H9 (cell line): ENCODE results near the gene GABBR2. TPM values are rescaled to one million over a fixed set of nuclear protein-coding genes. Genes with fewer than 3 reads are reported as not detected.

Experiments
- DNase-seq: peaks from one replicate; pipeline ENCODE4 v3.0.0-alpha.2; 2017
- H2AFZ ChIP-seq: one replicate; pipeline ENCODE4 v1.6.1; 2013; ENCODE audit warnings: mild to moderate bottlenecking, low read length, control low read depth, moderate library complexity
- H2AK5ac ChIP-seq: 2 replicates; pipeline ENCODE4 v1.6.1; 2013; ENCODE audit warnings: low read length, control low read depth, mixed read lengths; ENCODE audit not compliant: insufficient read length
- H2BK120ac ChIP-seq: one replicate; pipeline ENCODE4 v1.6.1; 2013; ENCODE audit warnings: low read depth, mild to moderate bottlenecking, low read length, control low read depth, inconsistent platforms; ENCODE audit not compliant: poor library complexity, severe bottlenecking
- H2BK12ac ChIP-seq: 2 replicates; pipeline ENCODE4 v1.6.1; 2013; ENCODE audit warnings: low read length, control low read depth, mixed read lengths, low read depth; ENCODE audit not compliant: insufficient read length
- H2BK15ac ChIP-seq: 2 replicates; pipeline ENCODE4 v1.6.1; 2013; ENCODE audit warnings: low read depth, low read length, control low read depth
- H2BK20ac ChIP-seq: one replicate; pipeline ENCODE4 v1.6.1; 2013; ENCODE audit warnings: low read depth, mild to moderate bottlenecking, low read length, control low read depth, inconsistent platforms; ENCODE audit not compliant: poor library complexity, severe bottlenecking
- H2BK5ac ChIP-seq: 2 replicates; pipeline ENCODE4 v1.6.1; 2013; ENCODE audit warnings: low read length, control low read depth, mixed read lengths; ENCODE audit not compliant: insufficient read length
- H3K14ac ChIP-seq: 2 replicates; pipeline ENCODE4 v1.6.1; 2013; ENCODE audit warnings: low read length, control low read depth; ENCODE audit not compliant: insufficient read depth
- H3K18ac ChIP-seq: 2 replicates; pipeline ENCODE4 v1.6.1; 2013; ENCODE audit warnings: low read depth, mild to moderate bottlenecking, mixed read lengths, low read length, control low read depth; ENCODE audit not compliant: insufficient read length
- H3K23ac ChIP-seq: 2 replicates; pipeline ENCODE4 v1.6.1; 2013; ENCODE audit warnings: low read length, control low read depth, mixed read lengths, low read depth; ENCODE audit not compliant: insufficient read length
- H3K23me2 ChIP-seq: 2 replicates; pipeline ENCODE4 v1.6.1; 2013; ENCODE audit warnings: low read depth, mild to moderate bottlenecking, mixed read lengths, low read length, control low read depth; ENCODE audit not compliant: insufficient read length, poor library complexity, severe bottlenecking
- H3K27ac ChIP-seq: 2 replicates; pipeline ENCODE4 v1.5.1; 2013; ENCODE audit warnings: low read length, control low read depth, mixed read lengths, low read depth; ENCODE audit not compliant: insufficient read length
- H3K27me3 ChIP-seq: 2 replicates; pipeline ENCODE4 v1.6.1; 2013; ENCODE audit warnings: low read length, control low read depth, inconsistent platforms; ENCODE audit not compliant: insufficient read depth
- H3K4ac ChIP-seq: 2 replicates; pipeline ENCODE4 v1.6.1; 2013; ENCODE audit warnings: low read depth, mild to moderate bottlenecking, control low read depth, inconsistent platforms, low read length, moderate library complexity
- H3K4me1 ChIP-seq: 2 replicates; pipeline ENCODE4 v1.6.1; 2013; ENCODE audit warnings: low read length, control low read depth, inconsistent platforms; ENCODE audit not compliant: insufficient read depth
- H3K4me2 ChIP-seq: 2 replicates; pipeline ENCODE4 v1.6.1; 2013; ENCODE audit warnings: low read length, control low read depth, mixed read lengths; ENCODE audit not compliant: insufficient read length, insufficient read depth
- H3K56ac ChIP-seq: 2 replicates; pipeline ENCODE4 v1.6.1; 2013; ENCODE audit warnings: low read depth, mild to moderate bottlenecking, mixed read lengths, low read length, control low read depth; ENCODE audit not compliant: insufficient read length
- H3K79me1 ChIP-seq: 2 replicates; pipeline ENCODE4 v1.6.1; 2013; ENCODE audit warnings: low read depth, mild to moderate bottlenecking, moderate library complexity, low read length, control low read depth, inconsistent platforms; ENCODE audit not compliant: insufficient read depth, poor library complexity, severe bottlenecking
- H3K79me2 ChIP-seq: 2 replicates; pipeline ENCODE4 v1.6.1; 2013; ENCODE audit warnings: low read length, control low read depth, inconsistent platforms; ENCODE audit not compliant: insufficient read depth
- H3K9ac ChIP-seq: 2 replicates; pipeline ENCODE4 v1.6.1; 2013; ENCODE audit warnings: low read length, control low read depth, mixed read lengths; ENCODE audit not compliant: insufficient read length; ENCODE audit errors: extremely low read depth
- H3K9me3 ChIP-seq: one replicate; pipeline ENCODE4 v1.6.1; 2013; ENCODE audit warnings: low read depth, low read length, inconsistent platforms; ENCODE audit not compliant: control insufficient read depth
- H3T11ph ChIP-seq: one replicate; pipeline ENCODE4 v1.6.1; 2013; ENCODE audit warnings: mild to moderate bottlenecking, low read length, control low read depth, inconsistent platforms
- H4K20me1 ChIP-seq: one replicate; pipeline ENCODE4 v1.6.1; 2013; ENCODE audit not compliant: control insufficient read depth, insufficient read length, insufficient read depth
- H4K5ac ChIP-seq: 2 replicates; pipeline ENCODE4 v1.6.1; 2013; ENCODE audit warnings: low read depth, mild to moderate bottlenecking, mixed read lengths, low read length, control low read depth; ENCODE audit not compliant: insufficient read length
- H4K8ac ChIP-seq: replicated peaks from 2 replicates; pipeline ENCODE4 v1.6.1; 2013; ENCODE audit warnings: low read length, control low read depth, mixed read lengths, low read depth; ENCODE audit not compliant: insufficient read length
- H4K91ac ChIP-seq: 2 replicates; pipeline ENCODE4 v1.6.1; 2013; ENCODE audit warnings: low read depth, mild to moderate bottlenecking, moderate library complexity, mixed read lengths, low read length, control low read depth; ENCODE audit not compliant: insufficient read length
- H3K27ac Mint-ChIP-seq, 3 experiments: 2 replicates in 2 of 3; 3 replicates in 1 of 3; pipeline ENCODE4 v1.8.0; 2020 to 2021; ENCODE audit warnings: mixed read lengths in 3 of 3, mild to moderate bottlenecking in 1 of 3, moderate library complexity in 1 of 3
- H3K27me3 Mint-ChIP-seq: 2 replicates; pipeline ENCODE4 v1.8.0; 2021; ENCODE audit warnings: low read depth, mild to moderate bottlenecking, moderate library complexity, mixed read lengths
- H3K36me3 Mint-ChIP-seq, 3 experiments: 2 replicates in 2 of 3; 3 replicates in 1 of 3; pipeline ENCODE4 v1.8.0; 2020 to 2021; ENCODE audit warnings: low read depth in 3 of 3, mixed read lengths in 3 of 3; ENCODE audit not compliant: insufficient read depth in 1 of 3
- H3K4me1 Mint-ChIP-seq, 2 experiments: 2 replicates each; pipeline ENCODE4 v1.8.0; 2020; ENCODE audit warnings: mixed read lengths in 2 of 2
- H3K4me3 Mint-ChIP-seq, 2 experiments: 2 replicates in 1 of 2; 3 replicates in 1 of 2; pipeline ENCODE4 v1.8.0; 2020 to 2021; ENCODE audit warnings: mild to moderate bottlenecking in 2 of 2, mixed read lengths in 2 of 2, moderate library complexity in 1 of 2
- H3K9me3 Mint-ChIP-seq, 2 experiments: 2 replicates in 1 of 2; 3 replicates in 1 of 2; pipeline ENCODE4 v1.8.0; 2020; ENCODE audit warnings: mild to moderate bottlenecking in 2 of 2, mixed read lengths in 2 of 2, moderate library complexity in 1 of 2
- WGBS: extraction: QIAGEN DNeasy Blood & Tissue Kit; methylation state at CpG from one replicate; pipeline ENCODE4 v1.1.7; 2013; ENCODE audit warnings: missing lambda C conversion rate, low lambda C conversion rate, mixed read lengths; ENCODE audit not compliant: insufficient read length; ENCODE audit errors: extremely low coverage; 5-methylcytosine and 5-hydroxymethylcytosine counted together
- total RNA-seq: library from RNA; stranded (reverse); gene quantifications from 2 replicates; pipeline ENCODE4 v1.2.1, GENCODE V29; 2021
- TF ChIP-seq, protein P1 (sequence below): fragments of 200-600 bp; sonication (generic); conservative IDR thresholded peaks from 3 replicates; pipeline ENCODE4 v1.8.0; 2021; ENCODE audit warnings: antibody characterized with exemption, mild to moderate bottlenecking

GABBR2 gene
- total RNA-seq, 1 experiment from 2014 or later, result 0.66 TPM

DNA sequence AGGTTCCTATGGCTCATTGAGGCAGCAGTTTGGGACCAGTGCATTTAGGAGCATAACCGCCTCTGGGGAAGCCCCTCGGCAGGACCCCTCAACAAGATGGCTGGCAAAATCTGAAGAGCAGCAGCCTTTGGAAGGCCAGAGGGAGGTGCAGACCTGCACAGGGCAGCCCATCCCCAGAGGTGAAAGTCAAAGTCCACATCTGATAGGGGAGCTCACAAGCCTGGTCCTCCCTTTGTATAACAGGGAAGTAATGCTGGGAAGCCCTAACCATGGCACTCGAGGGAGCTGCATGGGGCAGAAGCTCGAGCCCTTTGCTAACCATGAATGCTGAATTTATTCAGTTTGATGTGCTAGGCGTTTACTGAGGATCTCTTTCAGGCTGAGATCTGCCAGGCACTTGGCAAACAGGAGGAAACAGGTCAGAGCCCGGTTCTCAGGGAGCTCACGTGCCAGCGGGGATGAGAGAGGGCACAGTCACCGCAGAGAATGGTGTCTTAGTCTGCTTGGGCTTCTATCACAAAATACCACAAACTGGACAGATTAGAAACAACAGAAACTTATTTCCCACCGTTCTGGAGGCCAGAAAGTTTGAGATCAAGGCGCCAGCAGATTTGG, 114.1 kb downstream of the GABBR2 start:
- H3K27ac Mint-ChIP-seq, result no peak overlapping the region
- Histone ChIP-seq H3T11ph (no peak overlapping the region), H3K23ac (no peak overlapping the region), H3K4ac (no peak overlapping the region), H3K4me1 (no peaks in the 10 kb centered on the region), H2BK20ac (no peak overlapping the region), H2AFZ (no peak overlapping the region), H3K27me3 (no peaks in the 10 kb centered on the region), H3K23me2 (no peaks in the 10 kb centered on the region), H3K14ac (no peak overlapping the region; the same call in 1 of the 2 replicates), H2BK12ac (no peak overlapping the region), H3K27ac (no peak overlapping the region), H4K20me1 (no peaks in the 10 kb centered on the region), H3K4me2 (no peak overlapping the region), H4K8ac (no peak overlapping the region), H3K79me2 (no peaks in the 10 kb centered on the region), H2BK5ac (no peak overlapping the region), H2BK120ac (no peak overlapping the region), H3K56ac (no peak overlapping the region), H4K91ac (no peak overlapping the region), H2AK5ac (no peak overlapping the region), H2BK15ac (no peak overlapping the region), H3K9ac (no peak overlapping the region), H4K5ac (no peak overlapping the region), H3K79me1 (no peaks in the 10 kb centered on the region), H3K18ac (no peak overlapping the region), H3K9me3 (no peaks in the 10 kb centered on the region)
- no CpG with 5 or more reads among the region's 11 CpGs for WGBS
- H3K27me3 Mint-ChIP-seq, result peaks cover 6% of the 10 kb centered on the region
- H3K9me3 Mint-ChIP-seq, result no peaks in the 10 kb centered on the region
- no peaks in the 10 kb centered on the region for H3K36me3 Mint-ChIP-seq
- TF ChIP-seq, protein P1, sequence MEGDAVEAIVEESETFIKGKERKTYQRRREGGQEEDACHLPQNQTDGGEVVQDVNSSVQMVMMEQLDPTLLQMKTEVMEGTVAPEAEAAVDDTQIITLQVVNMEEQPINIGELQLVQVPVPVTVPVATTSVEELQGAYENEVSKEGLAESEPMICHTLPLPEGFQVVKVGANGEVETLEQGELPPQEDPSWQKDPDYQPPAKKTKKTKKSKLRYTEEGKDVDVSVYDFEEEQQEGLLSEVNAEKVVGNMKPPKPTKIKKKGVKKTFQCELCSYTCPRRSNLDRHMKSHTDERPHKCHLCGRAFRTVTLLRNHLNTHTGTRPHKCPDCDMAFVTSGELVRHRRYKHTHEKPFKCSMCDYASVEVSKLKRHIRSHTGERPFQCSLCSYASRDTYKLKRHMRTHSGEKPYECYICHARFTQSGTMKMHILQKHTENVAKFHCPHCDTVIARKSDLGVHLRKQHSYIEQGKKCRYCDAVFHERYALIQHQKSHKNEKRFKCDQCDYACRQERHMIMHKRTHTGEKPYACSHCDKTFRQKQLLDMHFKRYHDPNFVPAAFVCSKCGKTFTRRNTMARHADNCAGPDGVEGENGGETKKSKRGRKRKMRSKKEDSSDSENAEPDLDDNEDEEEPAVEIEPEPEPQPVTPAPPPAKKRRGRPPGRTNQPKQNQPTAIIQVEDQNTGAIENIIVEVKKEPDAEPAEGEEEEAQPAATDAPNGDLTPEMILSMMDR, result no peak
- no peak overlapping the region for H3K4me3 Mint-ChIP-seq
- H3K4me1 Mint-ChIP-seq, result peaks cover 2 to 6% of the 10 kb centered on the region in 2 experiments
- DNase-seq, result no peak
